HL-60 (cell line): ENCODE measurements around the gene PCDHB4.

ENCODE experiments used
- POLR2AphosphoS5 ChIP-seq: IDR thresholded peaks from 2 replicates; pipeline ENCODE4 v1.6.1; 2012; ENCODE audit warnings: low read depth
- TF ChIP-seq, protein P1 (sequence below): IDR thresholded peaks from one replicate; pipeline ENCODE4 v1.5.1; 2011; ENCODE audit warnings: low read length, control low read depth, inconsistent platforms; ENCODE audit not compliant: insufficient read depth
- TF ChIP-seq, protein P2 (sequence below): IDR thresholded peaks from 2 replicates; pipeline ENCODE4 v1.6.1; 2012; ENCODE audit warnings: low read depth; ENCODE audit not compliant: insufficient replicate concordance

DNA sequence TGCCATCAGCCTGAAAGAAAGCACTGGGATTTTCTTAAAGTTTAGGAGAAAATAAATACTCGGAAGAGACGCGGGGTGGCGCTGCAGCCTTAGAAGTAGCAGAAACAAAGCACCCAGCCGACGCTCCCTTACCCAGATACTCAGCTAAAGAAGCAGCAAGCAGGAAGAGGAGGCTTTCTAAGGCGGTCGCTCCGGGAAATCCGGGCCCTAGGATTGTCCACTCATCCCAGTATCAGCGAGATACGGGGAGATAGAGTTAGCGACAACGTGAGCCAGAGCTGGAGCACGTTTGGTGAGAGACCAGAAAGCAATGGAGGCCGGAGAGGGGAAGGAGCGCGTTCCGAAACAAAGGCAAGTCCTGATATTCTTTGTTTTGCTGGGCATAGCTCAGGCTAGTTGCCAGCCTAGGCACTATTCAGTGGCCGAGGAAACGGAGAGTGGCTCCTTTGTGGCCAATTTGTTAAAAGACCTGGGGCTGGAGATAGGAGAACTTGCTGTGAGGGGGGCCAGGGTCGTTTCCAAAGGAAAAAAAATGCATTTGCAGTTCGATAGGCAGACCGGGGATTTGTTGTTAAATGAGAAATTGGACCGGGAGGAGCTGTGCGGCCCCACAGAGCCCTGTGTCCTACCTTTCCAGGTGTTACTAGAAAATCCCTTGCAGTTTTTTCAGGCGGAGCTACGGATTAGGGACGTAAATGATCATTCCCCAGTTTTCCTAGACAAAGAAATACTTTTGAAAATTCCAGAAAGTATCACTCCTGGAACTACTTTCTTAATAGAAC is 26.9 kb upstream of the PCDHB4 start, which contains the start of gene PCDHB2:
- TF ChIP-seq, protein P1, sequence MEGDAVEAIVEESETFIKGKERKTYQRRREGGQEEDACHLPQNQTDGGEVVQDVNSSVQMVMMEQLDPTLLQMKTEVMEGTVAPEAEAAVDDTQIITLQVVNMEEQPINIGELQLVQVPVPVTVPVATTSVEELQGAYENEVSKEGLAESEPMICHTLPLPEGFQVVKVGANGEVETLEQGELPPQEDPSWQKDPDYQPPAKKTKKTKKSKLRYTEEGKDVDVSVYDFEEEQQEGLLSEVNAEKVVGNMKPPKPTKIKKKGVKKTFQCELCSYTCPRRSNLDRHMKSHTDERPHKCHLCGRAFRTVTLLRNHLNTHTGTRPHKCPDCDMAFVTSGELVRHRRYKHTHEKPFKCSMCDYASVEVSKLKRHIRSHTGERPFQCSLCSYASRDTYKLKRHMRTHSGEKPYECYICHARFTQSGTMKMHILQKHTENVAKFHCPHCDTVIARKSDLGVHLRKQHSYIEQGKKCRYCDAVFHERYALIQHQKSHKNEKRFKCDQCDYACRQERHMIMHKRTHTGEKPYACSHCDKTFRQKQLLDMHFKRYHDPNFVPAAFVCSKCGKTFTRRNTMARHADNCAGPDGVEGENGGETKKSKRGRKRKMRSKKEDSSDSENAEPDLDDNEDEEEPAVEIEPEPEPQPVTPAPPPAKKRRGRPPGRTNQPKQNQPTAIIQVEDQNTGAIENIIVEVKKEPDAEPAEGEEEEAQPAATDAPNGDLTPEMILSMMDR: no peak
- TF ChIP-seq POLR2AphosphoS5: no peak
- TF ChIP-seq, protein P2, sequence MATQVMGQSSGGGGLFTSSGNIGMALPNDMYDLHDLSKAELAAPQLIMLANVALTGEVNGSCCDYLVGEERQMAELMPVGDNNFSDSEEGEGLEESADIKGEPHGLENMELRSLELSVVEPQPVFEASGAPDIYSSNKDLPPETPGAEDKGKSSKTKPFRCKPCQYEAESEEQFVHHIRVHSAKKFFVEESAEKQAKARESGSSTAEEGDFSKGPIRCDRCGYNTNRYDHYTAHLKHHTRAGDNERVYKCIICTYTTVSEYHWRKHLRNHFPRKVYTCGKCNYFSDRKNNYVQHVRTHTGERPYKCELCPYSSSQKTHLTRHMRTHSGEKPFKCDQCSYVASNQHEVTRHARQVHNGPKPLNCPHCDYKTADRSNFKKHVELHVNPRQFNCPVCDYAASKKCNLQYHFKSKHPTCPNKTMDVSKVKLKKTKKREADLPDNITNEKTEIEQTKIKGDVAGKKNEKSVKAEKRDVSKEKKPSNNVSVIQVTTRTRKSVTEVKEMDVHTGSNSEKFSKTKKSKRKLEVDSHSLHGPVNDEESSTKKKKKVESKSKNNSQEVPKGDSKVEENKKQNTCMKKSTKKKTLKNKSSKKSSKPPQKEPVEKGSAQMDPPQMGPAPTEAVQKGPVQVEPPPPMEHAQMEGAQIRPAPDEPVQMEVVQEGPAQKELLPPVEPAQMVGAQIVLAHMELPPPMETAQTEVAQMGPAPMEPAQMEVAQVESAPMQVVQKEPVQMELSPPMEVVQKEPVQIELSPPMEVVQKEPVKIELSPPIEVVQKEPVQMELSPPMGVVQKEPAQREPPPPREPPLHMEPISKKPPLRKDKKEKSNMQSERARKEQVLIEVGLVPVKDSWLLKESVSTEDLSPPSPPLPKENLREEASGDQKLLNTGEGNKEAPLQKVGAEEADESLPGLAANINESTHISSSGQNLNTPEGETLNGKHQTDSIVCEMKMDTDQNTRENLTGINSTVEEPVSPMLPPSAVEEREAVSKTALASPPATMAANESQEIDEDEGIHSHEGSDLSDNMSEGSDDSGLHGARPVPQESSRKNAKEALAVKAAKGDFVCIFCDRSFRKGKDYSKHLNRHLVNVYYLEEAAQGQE: no peak
